ENCODE results near the gene DCANP1.

DCANP1 gene

GRCh38 chr5:135423146-135423845 is 23.9 kb downstream of the DCANP1 start:
- no peak for DNase-seq (ENCODE audit: low spot score)

GRCh38 chr5:135422419-135422818 is 24.7 kb downstream of the DCANP1 start:
- no peak for DNase-seq (ENCODE audit: low spot score)

GRCh38 chr5:135417083-135417482 is 30.1 kb downstream of the DCANP1 start:
- no peak for DNase-seq (ENCODE audit: low spot score)

GRCh38 chr5:135405082-135405481 is 42.1 kb downstream of the DCANP1 start:
- no peak for DNase-seq (ENCODE audit: low spot score)

- no peak for DNase-seq (ENCODE audit: low spot score)
Measured at GRCh38 chr5:135402031-135402430, 45.1 kb downstream of the DCANP1 start.

DNA sequence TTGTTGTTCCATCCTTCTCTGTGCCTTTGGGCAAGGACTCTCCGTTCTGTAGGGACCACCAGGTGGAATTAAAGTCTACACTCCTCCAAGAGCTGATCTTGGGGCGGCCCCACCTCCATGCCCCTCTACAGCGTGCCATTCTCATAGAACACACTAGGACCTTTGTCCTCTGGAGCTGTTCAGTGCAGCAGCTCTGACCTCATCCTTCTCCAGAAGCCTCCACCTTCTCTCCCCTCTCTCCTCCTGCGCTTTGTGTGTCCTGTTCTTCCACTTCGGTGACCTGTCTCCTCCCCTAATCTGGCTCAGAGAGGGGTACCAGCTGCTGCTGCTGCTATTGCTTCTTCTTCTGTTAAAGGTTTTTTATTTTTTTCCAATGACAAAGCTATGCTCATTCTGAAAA is 46.3 kb downstream of the DCANP1 start:
- DNase-seq (ENCODE audit: low spot score): no peak

- no peak for DNase-seq (ENCODE audit: low spot score)
Measured at GRCh38 chr5:135399794-135400542, 47.2 kb downstream of the DCANP1 start.

DNA sequence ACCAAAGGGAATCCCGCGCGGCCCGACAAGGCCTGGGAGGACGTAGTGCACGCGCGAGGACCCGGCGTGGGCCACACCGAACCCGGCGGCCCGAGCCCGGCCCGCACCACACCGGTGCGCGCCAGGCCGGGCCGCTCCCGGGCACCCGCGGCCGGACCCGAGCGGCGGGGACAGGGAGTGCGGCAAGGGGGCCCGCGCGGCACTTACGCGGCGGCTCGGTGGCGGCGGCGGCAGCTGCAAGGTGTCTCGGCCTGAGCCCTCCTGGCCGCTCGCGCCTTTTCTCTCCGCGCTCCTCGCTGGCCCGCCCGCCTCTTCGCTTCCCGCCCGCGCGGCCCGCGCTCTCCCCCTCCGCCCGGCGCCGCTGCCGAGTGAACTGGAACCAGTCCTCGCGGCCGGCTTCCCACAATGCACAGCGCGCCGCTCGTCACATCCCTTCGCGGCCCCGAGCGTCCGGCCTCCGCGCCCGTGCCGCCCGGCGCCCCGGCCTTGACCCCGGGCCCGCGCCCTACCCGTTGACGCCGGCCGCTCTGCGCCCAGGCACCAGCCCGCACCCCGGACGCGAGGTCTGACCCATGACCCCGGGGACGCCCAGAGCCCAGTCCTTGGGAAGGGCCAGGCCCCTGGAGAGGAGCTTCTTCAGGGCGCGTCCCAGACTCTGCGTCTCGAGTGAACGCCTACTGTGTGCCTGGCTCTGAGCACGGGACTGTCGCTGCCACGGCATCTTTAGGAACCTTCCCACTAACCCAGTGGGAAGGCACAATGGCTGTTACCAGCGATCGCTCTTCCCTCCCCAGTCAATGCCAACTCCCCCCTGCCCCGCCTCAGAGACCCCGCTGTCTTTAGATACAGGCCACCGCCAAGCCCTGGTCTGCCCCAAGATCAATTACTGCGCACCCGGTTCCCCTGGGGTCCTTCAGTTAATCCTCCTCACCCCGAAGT is 48.0 kb downstream of the DCANP1 start, which contains the start of gene MACROH2A1:
MACROH2A1 (minus strand) TSS at position 377 of the 939 bp plus-strand sequence. CDS start 10,138 bp downstream, outside the sequence.
- DNase-seq (ENCODE audit: low spot score): peak; percentile 79

DNA sequence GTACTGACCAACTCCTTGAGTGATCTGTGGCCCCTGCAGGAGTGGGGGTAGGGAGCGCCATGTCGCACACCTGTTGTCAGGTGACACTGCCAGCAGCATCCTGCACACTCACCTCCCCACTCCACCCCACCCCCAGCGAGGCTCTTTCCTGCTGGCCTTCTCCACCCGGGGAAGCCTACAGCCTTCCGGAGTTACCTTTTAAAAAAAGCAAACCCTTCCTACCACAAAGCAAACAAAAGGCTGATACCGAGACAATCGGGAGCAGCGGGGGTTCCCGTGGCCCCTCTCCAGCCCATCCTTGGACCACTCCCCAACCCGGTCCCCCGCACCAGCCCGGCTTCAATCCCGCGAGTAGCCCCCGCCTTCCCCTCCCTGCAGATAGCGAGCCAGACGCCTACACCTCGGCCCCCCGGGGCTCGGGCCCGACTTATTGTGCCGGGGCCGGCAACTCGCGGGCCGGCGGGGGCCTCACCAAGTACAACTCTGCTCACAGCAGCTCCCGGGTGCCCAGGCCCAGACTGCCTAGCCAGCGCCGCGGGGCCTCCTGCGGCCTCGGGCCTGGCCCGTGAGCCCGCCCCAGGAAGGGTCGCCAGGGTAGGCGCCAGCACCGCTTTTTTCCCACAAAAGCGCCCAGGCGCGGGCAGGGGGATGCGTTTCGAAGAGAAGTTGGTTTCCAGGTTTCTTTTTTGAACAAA is 48.8 kb downstream of the DCANP1 start:
- DNase-seq (ENCODE audit: low spot score): peak; percentile 26

DNA sequence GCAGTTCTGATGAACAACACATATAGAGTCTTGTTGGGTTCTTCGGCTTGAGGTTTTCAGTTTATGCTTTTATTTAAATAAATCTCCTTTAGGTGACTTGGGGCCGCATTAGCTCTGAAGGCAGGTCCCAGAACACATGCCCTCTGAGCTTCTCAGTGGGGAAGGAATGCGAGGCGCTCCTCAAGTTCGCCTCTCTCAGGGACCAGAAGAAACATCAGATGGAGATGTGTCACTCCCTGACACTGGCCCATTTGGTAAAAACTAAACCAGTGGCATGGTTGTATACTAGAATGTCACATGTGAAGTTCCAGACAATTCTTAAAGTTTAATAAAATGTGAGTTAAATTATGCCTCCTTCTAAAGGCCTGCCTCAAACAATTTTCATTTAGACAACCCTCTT is 50.1 kb downstream of the DCANP1 start:
- DNase-seq (ENCODE audit: low spot score): no peak

DNA sequence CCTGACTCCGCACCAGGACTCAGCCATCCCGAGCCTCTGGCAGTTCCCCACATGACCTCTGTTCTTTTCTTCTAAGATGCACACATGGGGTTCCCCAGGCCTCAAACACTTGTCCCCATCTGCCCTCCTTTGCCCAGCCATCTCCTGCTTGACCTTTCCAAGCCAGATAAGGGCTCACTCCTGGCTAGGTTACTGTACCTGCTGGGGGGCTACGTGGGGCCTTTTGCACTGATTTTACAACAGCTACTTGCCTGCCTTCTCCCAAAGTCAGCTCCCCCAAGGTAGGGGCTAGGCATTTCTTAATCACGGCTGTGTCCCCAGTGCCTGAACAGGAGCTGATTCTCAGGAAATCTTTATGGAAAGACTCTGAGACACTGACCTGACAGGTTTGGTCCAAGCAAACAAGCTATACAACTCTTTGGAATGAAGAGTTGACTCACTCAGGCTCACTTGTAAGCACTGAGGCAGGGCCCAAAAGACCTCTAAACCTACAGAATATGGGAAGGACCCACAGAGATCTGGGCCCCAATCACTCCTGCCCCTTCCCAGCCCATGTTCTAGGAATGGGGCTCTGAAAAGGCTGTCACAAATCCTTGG is 50.6 kb downstream of the DCANP1 start:
- no peak for DNase-seq (ENCODE audit: low spot score)

GRCh38 chr5:135395866-135396265 is 51.3 kb downstream of the DCANP1 start:
- DNase-seq (ENCODE audit: low spot score): no peak

DNA sequence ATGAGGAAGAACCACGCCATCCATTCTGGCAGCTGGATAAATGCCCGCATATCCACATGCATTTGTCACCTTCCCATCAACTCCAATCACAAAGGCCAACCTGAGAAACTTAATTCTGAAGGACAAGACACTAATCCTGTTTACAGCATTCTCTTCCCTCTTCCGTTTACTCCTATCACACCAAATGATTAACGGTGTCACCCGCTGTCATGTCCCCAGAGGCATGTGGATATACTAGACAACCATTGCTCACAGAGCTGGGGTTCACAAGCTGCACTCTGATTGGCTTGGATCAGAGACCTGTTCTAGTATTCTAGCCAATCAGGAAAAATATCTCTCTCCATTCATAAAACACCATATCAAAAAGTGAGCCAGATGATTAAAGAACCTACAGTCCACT is 51.7 kb downstream of the DCANP1 start:
- peak; percentile 32 for DNase-seq (ENCODE audit: low spot score)

Data from hematopoietic multipotent progenitor cell treated with erythropoietin and hydrocortisone succinate and interleukin-3 and kit ligand, for 17 days (in vitro differentiated cells).